Tongue (tissue), 2 donors: ENCODE results near the gene OTULIN. TPM values are rescaled to one million over a fixed set of nuclear protein-coding genes. Genes with fewer than 3 reads are reported as not detected.

Experiments
- DNase-seq: peaks from one replicate; pipeline ENCODE4 v3.0.0-alpha.2; 2015
- total RNA-seq: library from RNA; depleted of rRNA; stranded (reverse); fragments of >200 nt; gene quantifications from one replicate; pipeline ENCODE4 v1.2.3, GENCODE V29; 2014

The OTULIN gene
- total RNA-seq, 1 donor from 2014 or later: 43.1 TPM

DNA sequence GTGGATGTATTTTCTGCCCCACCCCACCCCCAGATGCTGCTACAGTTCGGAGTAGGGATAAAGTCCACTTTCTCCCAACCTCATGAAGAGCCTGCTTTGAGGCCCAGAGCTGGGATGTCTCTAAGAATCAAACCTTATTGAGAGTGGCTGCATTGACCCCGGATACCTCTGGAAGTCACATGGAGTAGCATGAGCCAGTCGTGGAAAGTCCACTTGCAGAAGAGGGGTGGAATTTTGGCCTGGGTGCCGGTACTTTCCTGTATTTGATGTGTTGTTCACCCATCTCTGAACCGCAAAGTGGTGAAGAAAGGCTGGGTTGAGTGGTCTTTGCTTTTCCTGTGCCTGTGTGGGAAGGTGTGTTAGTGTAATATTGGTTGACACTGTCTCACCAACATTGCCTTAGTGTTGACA lies 3.7 kb downstream of the OTULIN start:
- DNase-seq: no peak

DNA sequence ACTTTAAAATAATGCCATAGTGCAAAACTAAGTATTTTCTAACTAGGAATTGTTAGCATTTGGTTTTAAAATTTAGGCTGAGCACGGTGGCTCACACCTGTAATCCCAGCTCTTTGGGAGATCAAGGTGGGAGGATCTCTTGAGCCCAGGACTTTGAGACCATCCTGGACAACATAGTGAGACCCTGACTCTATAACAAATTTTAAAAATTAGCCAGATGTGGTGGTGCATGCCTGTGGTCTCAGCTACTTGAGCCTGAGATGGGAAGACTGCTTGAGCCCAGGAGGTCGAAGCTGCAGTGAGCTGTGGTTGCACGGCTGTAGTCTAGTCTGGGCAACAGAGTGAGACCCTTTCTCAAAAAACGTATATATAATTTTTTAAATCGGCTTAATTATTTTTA lies 4.9 kb downstream of the OTULIN start:
- no peak for DNase-seq

DNA sequence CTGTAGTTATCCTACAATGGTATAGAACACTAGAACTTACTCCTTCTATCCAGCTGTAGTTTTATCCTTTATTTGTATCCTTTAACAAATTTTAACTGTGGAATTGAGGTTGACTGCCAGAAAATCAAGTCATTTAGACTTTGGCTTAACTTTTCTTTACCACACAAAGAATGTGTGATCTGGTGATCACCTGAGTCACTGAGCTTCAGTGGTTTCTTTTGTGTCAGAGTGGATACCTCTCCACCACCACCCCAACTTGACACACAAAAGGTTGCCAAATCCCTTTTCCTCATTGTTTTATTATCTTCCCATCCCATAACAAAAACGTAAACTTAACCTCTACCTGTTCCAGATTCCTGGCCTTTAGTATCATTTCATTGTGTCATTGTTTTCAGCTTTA lies 5.5 kb downstream of the OTULIN start:
- DNase-seq: no peak

DNA sequence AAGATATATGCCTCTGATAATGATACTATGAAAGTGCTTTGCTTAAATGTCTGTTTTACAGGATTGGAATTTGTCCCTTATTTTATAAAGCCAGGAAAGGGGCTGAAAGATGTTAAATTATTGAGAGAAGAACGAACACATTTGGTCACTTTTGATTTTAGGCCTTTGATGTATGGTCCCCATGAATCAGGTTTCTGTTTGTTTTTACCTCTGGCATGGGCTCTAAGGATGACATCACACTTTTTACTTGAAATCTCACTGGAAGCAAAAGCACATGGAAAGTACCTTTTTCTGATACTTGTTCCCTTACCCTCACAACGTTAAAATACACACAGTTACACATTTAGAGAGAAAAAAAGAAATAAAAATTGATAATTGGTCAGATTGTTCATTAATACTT lies 6.9 kb downstream of the OTULIN start:
- no peak for DNase-seq

DNA sequence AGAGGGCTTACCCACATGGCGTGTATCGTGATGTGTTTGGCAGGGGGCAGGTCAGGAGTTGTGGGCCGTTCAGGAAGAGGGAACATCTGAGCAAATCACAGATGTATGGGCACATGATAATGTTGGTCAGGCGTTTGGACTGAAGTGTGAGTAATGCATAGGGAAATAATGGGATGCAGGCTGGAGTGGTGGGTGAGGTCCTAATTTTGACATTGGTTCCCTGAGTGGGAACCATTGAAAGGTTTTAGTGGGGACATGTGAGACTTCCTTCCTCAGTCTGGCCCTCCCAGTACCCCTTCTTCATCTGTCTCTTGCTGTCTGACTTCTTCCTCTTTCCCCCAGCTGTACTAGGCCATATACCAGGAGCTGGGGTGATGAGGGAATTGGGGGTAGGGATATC lies 7.6 kb downstream of the OTULIN start:
- no peak for DNase-seq

DNA sequence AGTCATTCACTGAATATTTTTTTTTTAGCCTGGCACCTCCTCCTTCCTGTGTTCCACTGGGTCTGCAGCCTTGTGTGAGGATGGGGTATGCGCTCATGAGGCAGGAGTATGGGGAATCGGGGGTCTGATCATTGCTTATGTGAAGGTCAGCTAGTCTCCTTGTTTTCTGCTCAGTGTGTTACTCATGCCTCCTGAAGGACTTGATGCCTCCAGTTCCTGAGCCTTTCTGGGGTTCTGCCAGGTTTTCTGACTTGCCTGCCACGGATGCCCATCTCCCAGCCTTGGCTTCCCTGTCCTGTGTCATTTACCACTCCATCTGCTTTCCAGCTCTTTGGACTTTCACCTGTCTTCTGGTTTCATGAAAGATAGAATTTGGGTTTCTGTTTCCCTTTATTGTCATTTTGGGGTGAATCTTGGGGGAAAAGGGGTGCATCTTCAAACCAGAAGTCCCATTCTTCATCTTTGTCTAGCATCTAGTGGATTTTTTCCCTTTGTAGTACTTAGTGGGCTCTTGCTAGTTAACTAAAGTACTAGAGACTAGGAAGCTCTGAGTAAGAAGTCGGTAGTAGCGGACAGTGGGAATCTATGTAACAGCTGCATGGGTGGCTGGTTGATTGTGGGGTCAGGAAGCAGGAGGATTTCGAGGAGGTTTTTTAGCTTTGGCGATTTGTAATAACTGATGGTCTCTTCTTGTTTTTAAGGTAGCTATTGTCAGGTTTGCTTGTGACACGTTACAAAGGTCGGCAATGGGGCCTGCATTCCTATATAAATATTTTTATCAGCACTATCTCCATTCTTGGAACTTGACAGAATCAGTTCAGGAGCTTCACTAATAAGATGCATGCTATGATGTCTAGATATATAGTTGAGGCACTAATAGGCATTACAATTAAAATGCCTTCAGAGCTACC lies 8.2 kb downstream of the OTULIN start:
- DNase-seq: no peak

DNA sequence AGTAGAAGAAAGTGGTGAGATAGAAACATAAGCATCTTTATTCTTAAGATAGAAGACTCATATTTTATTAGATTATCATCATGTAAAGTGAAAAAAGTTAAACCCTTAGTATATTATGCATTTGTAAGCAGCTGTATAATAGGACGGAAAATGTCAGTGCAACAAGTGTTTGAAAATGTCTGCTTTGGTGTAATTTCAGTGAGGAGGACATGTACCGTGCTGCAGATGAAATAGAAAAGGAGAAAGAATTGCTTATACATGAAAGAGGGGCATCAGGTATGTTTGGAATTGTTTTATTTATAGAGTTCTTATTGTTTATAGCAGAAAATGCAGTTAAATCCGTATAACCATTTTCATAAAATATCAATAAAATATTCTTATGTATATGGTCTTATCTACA lies 8.9 kb downstream of the OTULIN start:
- no peak for DNase-seq

DNA sequence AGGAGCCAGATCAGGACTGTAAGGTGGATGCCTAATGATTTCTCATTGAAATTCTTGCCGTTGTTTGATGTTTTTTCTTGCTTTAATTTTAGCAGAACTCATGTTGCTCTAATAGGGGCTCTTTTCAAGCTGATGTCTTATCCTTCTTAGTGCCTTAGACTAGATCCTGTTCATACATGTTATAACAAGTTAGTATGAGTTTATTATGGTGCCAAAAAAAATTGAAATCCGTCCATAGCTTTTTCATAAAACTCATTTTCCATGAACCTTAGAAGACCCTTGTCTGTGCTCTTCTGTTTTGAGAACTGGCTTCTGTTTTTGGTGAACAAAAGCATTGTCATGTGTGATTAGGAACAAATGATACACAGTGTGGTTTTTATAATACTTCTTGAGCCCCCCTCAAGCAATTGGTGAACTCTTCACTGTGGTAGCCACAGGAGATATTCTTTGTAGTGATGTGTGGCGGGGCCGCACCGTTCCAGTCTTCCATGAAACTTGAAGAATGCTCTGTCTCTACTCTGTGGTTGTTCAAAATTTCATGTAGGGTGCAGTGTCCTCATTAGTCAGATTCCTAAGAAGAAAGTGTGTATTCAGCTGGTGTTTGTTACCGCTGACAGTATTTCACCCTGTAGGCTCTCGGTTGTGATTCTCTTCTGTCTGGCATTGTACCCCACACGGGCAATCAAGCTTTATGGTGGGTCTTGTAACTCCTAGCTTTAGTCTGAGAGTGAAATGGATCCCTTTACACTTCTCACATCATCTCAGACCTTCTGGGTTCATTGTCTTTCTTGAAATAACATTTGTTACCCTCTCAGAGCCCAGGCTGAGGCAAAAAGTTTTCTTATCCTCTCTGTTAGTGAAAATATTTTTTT lies 10.7 kb downstream of the OTULIN start:
- DNase-seq: no peak

DNA sequence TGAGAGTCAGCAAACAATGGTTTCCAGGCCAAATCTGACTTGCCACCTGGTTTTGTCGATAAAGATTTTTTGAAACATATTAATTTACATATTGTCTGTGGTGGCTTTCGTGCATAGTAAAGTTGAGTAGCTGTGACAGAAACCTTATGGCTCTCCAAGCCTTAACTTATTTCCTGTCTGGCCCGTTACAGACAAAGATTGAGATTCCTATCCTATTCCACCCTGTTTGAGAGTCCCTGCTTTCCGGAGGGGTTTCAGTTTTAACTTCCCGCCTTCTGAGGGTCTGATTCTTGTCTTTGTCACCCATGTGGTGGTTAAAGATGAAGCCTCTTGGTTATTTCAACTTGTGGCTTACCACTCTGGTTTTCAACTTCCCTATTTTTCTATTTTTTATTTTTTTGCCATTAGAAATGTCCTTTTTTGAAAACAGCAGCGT lies 11.4 kb downstream of the OTULIN start:
- DNase-seq: no peak

DNA sequence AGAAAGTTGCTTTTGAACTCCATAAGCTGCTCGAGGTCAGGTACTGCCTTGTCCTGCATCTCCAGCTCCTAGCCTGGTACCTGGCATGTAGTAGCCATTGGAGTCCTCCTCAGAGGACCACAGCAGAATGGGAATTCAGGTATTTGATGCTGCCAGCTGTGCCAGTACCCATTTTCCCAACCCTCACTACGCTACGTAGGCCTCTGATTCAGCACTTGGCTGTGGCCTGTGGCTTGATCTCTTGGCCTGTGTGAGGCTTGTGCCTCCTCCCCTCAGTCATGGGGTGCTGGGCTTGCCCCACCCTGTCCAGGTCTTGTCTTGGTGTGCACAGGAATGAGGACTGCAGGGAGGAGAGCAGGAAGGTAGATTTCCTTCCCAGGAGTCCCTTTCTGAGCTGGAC lies 11.8 kb downstream of the OTULIN start:
- no peak for DNase-seq

DNA sequence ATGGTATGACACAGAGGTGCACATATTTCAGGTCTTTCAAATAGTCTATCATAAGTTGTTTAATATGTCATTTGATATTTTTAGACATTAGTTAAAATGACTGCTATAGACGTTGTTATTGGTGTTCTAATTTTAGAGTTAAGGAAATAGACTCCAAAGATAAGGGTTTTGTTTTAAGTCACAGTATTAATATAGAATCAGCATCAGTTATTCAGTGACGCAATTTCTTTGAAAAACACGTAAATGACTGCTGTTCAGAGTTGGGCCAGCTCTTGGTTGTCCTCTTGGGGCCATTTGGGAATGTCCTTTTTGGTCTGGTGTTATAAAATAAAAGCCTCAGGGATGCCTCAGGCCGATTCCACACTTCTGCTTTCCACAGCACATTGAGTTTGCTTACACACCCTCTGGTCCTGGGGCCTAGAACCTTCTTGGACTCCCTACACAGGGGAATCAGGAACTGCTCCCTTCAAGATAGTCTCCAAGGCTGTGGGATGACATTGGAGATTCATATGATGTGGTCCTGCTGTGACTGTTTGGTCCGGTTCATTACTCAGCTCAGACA lies 14.3 kb downstream of the OTULIN start:
- no peak for DNase-seq

DNA sequence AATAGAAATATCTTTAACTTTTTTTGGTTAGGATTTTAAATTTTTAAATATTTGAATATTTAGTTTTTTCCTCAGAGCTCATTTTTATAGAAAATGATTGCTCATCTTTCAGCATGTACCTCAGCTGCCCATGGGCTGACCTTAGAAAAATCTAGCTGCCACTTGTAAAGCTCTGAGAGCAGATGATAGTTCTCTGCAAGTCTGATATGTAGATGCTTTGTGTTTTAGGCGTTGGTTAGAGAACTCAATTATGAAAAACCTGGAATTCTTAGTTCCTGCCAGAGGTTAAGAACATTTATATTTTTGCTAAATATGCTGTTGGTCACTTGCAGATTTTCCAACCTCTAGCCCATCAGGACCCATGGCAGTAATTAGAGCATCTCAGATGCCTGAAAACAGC lies 15.1 kb downstream of the OTULIN start:
- DNase-seq: no peak

DNA sequence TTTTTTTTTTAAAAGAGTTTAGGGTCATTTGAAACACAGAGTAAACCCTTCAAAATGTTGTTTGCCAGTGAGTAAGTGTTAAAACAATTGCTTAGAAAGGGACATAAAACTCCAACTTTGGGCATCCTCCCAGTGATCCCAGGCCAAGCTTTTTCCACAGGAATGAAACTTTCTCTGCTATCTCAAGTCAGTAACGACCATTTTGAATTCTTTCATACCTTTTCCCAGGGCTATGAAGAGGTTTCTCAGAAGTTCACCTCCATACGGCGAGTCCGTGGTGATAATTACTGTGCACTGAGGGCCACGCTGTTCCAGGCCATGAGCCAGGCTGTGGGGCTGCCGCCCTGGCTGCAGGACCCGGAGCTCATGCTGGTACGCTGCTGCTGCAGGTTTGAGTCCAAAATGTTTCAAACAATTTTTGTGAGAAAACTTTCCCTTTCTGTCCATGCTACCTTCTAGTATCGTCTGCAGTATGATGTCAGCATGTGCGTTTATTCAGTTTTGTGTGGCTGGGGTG lies 16.8 kb downstream of the OTULIN start:
- DNase-seq: no peak

DNA sequence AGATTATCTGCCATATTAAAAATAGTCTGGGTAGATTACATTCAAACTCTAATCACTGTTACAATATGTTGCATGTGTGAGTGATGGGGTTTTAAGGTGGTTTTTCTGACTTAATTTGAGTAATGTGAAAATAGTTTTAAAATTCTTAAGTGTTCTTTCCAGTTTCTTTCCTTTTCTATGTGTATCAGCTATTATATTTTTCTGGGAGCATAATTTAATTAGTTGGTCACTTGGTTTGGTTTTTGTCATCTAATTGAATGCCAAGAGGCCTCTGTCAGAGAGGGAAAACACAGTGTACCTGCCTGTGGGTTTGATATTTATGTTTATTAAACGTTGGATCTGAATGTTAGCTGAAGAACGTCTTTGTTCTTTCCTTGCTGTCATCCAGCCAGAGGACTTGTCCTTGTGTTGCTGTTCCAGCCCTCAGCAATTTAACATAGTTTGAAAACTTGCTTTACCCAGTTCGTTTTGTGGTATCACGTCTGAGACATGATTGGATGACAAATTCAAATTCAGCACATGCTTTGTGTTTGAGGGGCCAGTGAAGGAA lies 19.5 kb downstream of the OTULIN start:
- DNase-seq: no peak

DNA sequence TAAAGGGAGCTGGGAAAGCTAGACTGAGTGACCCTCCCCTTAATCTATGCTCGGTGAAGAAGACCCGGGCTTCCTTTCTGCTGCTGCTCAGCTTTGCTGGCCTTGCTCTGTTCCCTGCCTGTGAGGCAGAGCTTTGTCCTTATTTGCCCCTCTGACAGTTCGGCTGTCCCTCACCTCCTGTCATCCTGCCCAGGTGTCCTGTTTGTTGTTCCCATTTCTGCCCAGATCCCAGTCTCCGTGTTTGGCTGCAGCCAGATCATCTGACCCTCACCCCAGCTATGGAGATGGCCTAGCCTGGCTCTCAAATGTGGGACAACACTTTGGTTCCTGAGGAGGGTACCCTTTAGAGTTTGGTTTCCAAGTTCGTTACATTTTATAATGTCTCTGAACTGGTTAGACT lies 20.2 kb downstream of the OTULIN start:
- no peak for DNase-seq

DNA sequence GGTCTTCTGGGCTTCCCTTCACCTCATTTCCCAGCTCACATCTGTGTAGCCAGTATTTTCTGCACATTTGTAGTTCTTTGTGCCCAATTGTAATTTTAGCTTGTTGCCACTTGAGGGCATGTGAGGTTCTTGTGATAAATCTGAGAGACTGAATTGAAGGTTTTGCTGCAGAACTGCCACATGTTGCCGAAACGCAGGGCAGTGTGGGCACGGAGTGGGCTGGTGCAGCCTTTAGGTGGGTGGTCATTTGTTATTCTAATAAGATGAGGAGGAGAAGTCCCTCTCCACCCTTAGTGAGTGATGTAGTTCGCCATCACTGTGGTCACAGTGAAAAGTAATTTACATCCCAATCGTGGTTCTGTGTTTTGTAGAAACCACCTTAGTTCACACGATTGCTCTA lies 21.2 kb downstream of the OTULIN start:
- peak; percentile 75 for DNase-seq

DNA sequence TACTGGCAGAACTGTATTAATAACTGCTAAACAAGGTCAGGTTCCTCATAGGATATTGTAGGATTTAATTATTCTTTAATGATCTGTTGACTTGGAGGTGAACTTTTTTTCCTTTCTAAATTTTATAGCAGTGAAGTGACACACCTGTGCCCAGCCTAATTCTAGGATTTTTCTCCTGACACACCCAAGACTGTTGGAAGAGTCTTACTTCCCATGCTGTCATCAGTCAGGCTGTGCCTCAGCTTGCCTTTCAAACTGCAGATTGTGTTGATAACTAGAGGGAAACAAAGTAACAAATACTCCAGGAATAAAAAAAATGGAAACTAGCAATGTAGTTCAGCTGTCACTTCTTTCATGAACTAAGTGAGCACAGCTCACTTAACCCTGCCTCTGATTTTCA lies 22.0 kb downstream of the OTULIN start:
- no peak for DNase-seq

DNA sequence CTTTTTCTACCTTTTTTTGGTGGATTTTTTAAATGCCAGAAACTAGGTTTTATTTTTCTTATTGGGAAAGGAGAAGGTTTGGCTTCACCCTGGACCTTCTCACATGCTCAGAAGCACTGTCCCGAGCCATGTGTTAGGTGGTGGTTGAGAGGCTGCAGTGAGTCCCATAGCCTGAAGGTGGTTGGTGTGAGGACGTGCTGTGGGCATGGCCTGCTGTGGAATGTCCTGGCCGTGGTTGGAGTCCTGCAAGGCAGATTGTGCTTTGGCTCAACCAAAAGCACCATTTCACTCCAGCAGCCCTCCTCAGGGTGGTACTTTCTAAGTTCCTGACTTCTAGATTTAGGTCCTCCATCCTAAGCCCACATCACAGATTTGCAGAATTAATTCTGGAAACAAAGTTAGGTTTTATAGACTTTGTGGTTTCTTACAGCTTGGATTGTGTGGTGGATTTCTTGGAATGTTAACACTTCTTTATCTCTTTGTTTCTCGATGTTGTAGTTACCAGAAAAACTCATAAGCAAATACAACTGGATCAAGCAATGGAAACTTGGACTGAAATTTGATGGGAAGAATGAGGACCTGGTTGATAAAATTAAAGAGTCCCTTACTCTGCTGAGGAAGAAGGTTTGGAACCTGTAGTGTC lies 22.6 kb downstream of the OTULIN start:
- DNase-seq: no peak

DNA sequence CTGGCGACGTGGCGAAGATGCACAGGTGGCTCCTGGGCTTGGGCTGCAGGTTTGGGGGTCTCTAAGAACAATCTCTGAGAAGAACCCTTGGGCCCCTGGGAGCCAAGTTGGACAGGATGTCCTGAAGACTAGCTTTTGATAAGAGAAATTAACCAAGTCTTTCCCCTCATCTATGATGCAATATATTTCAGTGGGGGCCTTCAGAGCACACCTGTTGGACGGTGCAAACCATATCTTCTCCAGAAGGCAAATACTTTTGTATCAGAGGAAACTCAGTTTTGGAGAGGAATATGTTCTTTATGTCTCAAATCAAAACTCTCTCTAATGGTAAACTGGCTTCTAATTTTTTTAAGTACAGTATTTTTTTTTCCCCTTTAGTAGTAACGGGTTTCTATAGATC lies 28.6 kb downstream of the OTULIN start:
- no peak for DNase-seq

DNA sequence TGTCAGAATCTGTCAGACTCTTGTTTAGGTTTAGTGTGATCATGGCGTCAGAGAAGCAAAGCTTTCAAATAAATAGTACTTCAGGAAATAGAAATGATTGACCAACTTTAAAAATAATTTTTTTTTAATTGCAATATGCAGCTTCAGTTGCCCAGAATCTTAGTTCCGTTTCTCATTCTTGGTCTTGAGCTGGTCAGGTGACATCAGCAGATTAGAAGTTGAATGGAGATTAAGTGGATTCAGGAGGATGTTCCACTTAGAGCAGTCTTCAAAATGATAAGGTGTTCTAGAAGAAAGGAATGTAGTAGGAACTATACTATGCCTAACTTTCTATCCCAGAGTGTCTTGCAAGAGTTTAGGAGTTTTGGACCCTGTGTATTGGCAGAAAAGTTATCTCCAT lies 30.6 kb downstream of the OTULIN start:
- DNase-seq: no peak

DNA sequence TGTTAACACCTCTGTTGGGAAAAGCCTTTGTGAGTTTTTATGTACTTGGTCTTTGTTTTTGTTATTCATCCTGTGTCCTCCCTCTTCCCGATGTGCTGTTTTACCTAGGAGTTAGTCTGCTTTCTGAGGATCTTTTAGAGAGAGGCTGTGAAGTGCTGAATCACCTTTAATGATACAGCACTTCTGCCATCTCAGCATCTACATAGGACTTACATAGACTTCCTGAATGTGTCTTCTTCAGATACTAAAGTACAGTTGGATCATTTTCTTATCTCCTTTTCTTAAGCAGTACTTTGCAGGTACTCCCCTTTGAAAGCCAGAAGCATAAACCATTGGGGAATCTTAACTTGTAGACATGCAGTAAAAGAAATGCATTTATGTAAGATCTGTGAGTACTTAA lies 31.5 kb downstream of the OTULIN start:
- no peak for DNase-seq

DNA sequence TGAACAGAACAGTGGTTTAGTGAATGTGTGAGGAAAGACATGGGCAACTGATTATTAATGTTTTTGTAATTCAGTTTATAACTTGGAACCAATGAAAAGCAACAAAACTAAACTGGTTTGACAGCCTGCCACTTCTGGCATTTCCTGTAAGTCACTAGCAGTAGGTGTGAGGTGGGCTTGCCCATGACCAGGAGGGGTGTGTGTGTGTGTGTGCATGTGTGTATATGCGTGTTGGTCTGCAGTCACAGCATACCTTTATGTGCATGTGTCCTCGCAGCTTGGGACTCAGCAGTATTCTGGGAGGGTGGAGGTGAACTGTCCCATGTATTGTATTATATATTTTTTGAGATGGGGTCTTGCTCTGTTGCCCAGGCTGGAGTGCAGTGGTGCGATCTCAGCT lies 32.3 kb downstream of the OTULIN start:
- no peak for DNase-seq
